GM18511 (cell line): ENCODE data around the gene KIF6.
"Not testable (repeated sequence)": the region's sequence is repeated elsewhere in the genome, so short reads cannot be mapped to it uniquely, and the experiment has no call there.

Source experiments
- ATAC-seq: cut with Tn5 transposase; IDR thresholded peaks from one replicate; pipeline ENCODE4 v1.9.1; 2021; ENCODE audit warnings: mild to moderate bottlenecking, moderate library complexity; ENCODE audit not compliant: unreplicated experiment

The KIF6 gene

GRCh38 chr6:39302669-39303424 is 422.4 kb downstream of the KIF6 start:
- ATAC-seq: peak; percentile 86

DNA sequence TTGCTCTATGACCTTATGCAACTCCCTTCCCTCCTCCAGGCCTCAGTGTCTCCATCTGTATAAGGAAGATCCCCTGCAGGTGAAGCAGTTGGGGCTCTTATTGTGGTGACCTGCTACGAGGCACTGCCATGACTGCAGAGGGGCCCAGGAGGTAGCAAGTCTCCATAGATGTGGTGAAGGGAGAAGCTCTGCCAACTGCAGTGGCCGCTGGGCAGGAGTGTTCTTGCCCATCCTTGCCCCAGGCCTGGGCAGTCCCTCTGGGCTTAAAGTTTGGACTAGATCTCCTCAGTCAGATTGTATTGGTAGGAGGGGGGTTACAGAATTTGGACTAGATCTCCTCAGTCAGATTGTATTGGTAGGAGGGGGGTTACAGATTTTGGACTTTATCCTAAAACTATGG is 423.2 kb downstream of the KIF6 start:
- ATAC-seq: no peak

DNA sequence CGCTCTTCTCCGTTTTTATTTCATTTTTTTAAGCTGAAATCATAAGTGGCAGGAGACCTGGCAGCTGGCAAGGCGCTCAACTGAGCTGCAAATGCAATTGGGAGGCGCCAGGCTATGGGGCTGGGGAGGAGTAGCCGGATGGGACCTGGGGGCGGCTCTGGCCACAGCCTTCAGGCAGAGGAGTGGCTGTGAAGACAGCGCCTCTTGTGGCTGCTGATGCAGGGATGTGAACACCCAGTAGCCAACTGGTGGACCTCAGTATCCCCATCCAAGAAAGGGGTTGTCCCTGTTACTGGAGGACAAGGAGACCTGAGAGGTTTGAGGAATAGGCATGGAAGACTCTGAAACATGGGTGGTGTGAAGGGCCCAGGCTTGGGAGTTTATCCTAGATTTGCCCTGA is 423.6 kb downstream of the KIF6 start:
- ATAC-seq: no peak

DNA sequence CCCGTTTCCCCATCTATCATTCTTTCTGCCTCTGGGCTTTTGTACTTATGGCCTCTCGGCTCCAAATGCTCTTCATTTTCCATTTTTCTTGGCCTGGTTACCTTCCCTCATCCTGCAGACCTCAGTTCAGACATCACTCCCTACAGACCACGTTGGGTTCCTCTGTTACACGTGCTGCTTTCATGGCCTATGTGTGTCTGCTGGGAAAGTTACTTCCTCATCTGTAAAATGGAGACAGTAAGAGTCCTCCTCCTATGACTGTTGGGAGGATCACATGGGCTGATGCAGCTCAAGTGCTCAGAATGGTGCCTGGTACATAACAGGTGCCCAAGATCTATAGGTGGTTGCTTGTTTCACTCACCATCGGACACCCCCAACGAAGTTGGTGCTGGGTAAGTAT is 424.5 kb downstream of the KIF6 start:
- ATAC-seq: no peak

- no peak for ATAC-seq
Measured at GRCh38 chr6:39298061-39298460, 427.1 kb downstream of the KIF6 start.

DNA sequence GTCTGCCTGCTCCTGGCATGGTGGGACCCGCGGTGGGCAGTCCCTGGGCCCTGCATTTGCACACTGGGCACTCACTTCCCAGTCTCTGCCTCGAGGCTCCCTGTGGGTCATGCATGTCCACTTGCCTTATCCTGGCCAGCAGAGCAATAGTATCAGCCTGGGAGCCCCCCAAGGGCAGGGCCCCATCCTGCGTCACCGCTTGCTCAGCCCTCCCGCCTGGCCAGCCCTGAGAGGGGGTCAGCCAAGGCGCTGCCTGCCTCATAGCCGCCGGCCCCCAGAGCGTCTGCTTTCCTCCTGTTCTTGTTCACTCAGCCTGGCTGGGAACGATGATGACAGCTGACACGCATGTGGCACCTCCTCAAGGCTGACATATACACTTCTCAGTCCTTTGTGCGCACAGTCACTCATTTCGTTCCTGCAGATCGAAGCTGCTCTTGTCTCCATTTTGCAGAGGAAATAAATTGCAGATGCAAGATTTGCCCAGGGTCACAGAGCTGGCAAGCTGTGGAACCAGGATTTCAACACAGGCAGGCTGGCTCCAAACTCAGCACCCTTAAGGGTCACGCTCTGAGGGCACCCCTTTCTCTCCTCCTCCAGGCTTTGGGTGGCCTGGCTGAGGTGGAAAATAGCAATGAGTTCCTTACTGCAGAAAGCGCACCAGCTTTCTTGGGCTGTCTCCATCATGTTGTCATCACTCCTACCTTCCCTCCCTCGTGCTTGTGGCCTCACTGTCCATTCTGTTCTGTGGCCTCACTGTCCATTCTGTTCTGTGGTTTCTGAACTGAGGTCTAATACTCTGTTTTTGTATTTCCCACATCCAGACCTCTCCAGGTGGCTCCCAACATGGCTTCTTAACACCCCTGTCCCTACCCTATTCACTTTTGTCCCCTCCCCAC is 428.2 kb downstream of the KIF6 start:
- no peak for ATAC-seq

GRCh38 chr6:39295611-39296011 is 429.6 kb downstream of the KIF6 start:
- ATAC-seq: no peak

DNA sequence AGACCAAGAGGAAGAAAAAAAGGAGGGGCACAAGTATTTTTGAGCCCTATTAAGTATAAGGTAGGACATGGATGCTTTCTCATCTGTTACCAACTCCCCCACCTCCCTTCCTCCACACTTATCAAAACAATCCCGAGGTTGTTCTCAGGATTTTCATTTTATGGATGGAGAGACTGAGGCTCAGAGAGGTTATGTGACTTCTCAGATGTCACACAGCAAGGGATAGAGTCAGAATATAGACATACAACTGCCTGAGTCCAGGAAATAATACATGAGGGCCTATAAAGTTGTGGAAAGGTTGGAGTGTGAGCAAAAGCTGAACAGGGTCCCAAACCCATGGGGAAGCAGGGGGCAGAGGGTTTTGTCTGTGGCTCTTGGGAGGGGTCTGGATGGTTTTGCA is 430.3 kb downstream of the KIF6 start:
- no peak for ATAC-seq

- no peak for ATAC-seq
Measured at GRCh38 chr6:39294133-39294532, 431.1 kb downstream of the KIF6 start.

GRCh38 chr6:39292637-39293036 is 432.6 kb downstream of the KIF6 start:
- no peak for ATAC-seq

- ATAC-seq: no peak
Measured at GRCh38 chr6:39289490-39289889, 435.7 kb downstream of the KIF6 start.

GRCh38 chr6:39287601-39288000 is 437.6 kb downstream of the KIF6 start:
- no peak for ATAC-seq

GRCh38 chr6:39286596-39286995 is 438.6 kb downstream of the KIF6 start:
- not testable (repeated sequence) for ATAC-seq

GRCh38 chr6:39282774-39283173 is 442.4 kb downstream of the KIF6 start:
- ATAC-seq: no peak

DNA sequence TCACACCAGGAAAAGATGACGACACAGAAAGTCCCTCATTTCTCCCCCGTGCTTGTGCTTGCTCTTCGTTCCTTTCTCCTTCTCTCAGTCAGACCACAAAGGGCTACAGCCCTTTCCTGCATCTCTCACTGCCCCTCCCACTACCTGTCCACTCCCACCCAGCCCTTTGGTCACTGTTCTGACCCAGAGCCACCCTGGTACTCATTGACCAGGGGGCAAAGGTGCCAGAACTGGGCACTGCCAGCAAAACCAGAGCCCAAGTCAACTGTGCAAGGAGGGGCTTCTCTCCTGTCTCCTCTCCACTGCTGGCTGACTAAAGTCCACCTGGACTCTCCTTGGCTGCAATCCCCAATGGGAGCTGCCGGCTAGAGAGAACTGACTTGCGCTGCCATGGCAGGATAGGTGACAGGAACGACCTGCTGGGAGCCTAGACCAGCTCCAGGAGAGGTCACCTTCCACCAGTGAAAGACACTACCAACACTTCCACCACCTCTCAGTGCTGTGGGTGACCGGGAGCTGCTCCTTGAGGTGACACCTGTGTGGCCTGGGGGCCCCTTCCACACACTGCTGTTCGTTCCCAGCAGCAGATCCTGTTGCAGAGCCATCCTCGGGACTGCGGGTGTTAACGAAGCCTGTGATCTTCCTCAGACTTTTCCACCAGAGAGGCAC is 443.8 kb downstream of the KIF6 start:
- no peak for ATAC-seq

- ATAC-seq: no peak
Measured at GRCh38 chr6:39280247-39280731, 444.9 kb downstream of the KIF6 start.
